HepG2 (cell line): ENCODE results near the gene BEST2. TPM values are rescaled to one million over a fixed set of nuclear protein-coding genes. Genes with fewer than 3 reads are reported as not detected.

ENCODE experiments used
- DR1 ChIP-seq: sonication (generic); formaldehyde crosslinking; IDR thresholded peaks from 2 replicates; pipeline ENCODE4 v1.8.0; 2021; ENCODE audit warnings: mild to moderate bottlenecking, missing genetic modification reagents, inconsistent platforms
- HNRNPLL ChIP-seq: fragments of 200-400 bp; formaldehyde crosslinking; IDR thresholded peaks from 2 replicates; pipeline ENCODE4 v1.6.1; 2017; ENCODE audit warnings: mild to moderate bottlenecking, low read depth, low read length; ENCODE audit not compliant: poor library complexity, severe bottlenecking
- HOXA3 ChIP-seq: sonication (generic); formaldehyde crosslinking; IDR thresholded peaks from 2 replicates; pipeline ENCODE4 v1.5.0; 2020; ENCODE audit warnings: missing genetic modification reagents
- LBX2 ChIP-seq: sonication (generic); formaldehyde crosslinking; IDR thresholded peaks from 2 replicates; pipeline ENCODE4 v1.5.0; 2020; ENCODE audit warnings: missing genetic modification reagents, mild to moderate bottlenecking, borderline replicate concordance
- STAG1 ChIP-seq: sonication (generic); formaldehyde crosslinking; IDR thresholded peaks from 2 replicates; pipeline ENCODE4 v1.4.0; 2020; ENCODE audit warnings: missing genetic modification reagents
- YEATS2 ChIP-seq: sonication (generic); formaldehyde crosslinking; IDR thresholded peaks from 2 replicates; pipeline ENCODE4 v1.4.0; 2020; ENCODE audit warnings: missing genetic modification reagents, borderline replicate concordance
- ZBTB49 ChIP-seq: sonication (generic); formaldehyde crosslinking; IDR thresholded peaks from 2 replicates; pipeline ENCODE4 v1.4.0; 2020; ENCODE audit warnings: missing genetic modification reagents, borderline replicate concordance
- ZBTB7A ChIP-seq: sonication (generic); formaldehyde crosslinking; IDR thresholded peaks from 2 replicates; pipeline ENCODE4 v1.8.0; 2022; ENCODE audit warnings: mild to moderate bottlenecking, missing genetic modification reagents
- ZNF136 ChIP-seq: sonication (generic); formaldehyde crosslinking; IDR thresholded peaks from 2 replicates; pipeline ENCODE4 v1.8.1; 2022; ENCODE audit warnings: low read depth, mild to moderate bottlenecking, moderate library complexity, missing genetic modification reagents
- ZNF616 ChIP-seq: sonication (generic); formaldehyde crosslinking; IDR thresholded peaks from 2 replicates; pipeline ENCODE4 v1.5.0; 2020; ENCODE audit warnings: low read depth, mild to moderate bottlenecking, missing genetic modification reagents
- ZNF720 ChIP-seq: sonication (generic); formaldehyde crosslinking; IDR thresholded peaks from 2 replicates; pipeline ENCODE4 v1.4.0; 2020; ENCODE audit warnings: missing genetic modification reagents
- ZNF839 ChIP-seq: sonication (generic); formaldehyde crosslinking; IDR thresholded peaks from 2 replicates; pipeline ENCODE4 v1.4.0; 2020; ENCODE audit warnings: missing genetic modification reagents, mild to moderate bottlenecking, borderline replicate concordance
- ZNF841 ChIP-seq: sonication (generic); formaldehyde crosslinking; IDR thresholded peaks from 2 replicates; pipeline ENCODE4 v1.8.1; 2023; ENCODE audit warnings: missing genetic modification reagents, borderline replicate concordance
- polyA plus RNA-seq, 8 experiments: library from polyadenylated mRNA; depleted of rRNA in 3 of 8; stranded (reverse) in 7 of 8; unstranded in 1 of 8; fragments of >200 nt; fragmentation: Illumina TruSeq in 4 of 8; extraction: Trizol in 4 of 8; gene quantifications; 2 replicates each; pipeline versions ENCODE4 v1.2.1 to v1.2.3, GENCODE V29; 2011 to 2016; ENCODE audit warnings: low read depth in 4 of 8, missing spikeins in 1 of 8, mixed read lengths in 1 of 8; ENCODE audit not compliant: insufficient read depth in 1 of 8
- total RNA-seq, 5 experiments: library from RNA; depleted of rRNA; stranded (reverse); fragments of >200 nt; fragmentation: Illumina TruSeq; extraction: Trizol; gene quantifications; 2 replicates each; pipeline ENCODE4 v1.2.3, GENCODE V29; 2016; ENCODE audit warnings: low read depth in 1 of 5
- TF ChIP-seq, protein P1 (sequence below): sonication (generic); IDR thresholded peaks from 2 replicates; pipeline ENCODE4 v1.6.1; 2016; ENCODE audit warnings: low read depth, borderline replicate concordance
- TF ChIP-seq, protein P2 (sequence below): sonication (generic); formaldehyde crosslinking; IDR thresholded peaks from 2 replicates; pipeline ENCODE4 v1.4.0; 2020; ENCODE audit warnings: missing genetic modification reagents
- TF ChIP-seq, protein P3 (sequence below): sonication (generic); formaldehyde crosslinking; IDR thresholded peaks from 2 replicates; pipeline ENCODE4 v1.9.0; 2021; ENCODE audit warnings: missing genetic modification reagents, mild to moderate bottlenecking, borderline replicate concordance
- TF ChIP-seq, protein P4 (sequence below): sonication (generic); formaldehyde crosslinking; IDR thresholded peaks from 2 replicates; pipeline ENCODE4 v1.9.0; 2021; ENCODE audit warnings: missing genetic modification reagents, borderline replicate concordance

Gene BEST2
- total and polyA plus RNA-seq, 2 of the 13 experiments (the other 11 are each of a cell fraction or from before 2014, with no cell fraction given) = not detected

DNA sequence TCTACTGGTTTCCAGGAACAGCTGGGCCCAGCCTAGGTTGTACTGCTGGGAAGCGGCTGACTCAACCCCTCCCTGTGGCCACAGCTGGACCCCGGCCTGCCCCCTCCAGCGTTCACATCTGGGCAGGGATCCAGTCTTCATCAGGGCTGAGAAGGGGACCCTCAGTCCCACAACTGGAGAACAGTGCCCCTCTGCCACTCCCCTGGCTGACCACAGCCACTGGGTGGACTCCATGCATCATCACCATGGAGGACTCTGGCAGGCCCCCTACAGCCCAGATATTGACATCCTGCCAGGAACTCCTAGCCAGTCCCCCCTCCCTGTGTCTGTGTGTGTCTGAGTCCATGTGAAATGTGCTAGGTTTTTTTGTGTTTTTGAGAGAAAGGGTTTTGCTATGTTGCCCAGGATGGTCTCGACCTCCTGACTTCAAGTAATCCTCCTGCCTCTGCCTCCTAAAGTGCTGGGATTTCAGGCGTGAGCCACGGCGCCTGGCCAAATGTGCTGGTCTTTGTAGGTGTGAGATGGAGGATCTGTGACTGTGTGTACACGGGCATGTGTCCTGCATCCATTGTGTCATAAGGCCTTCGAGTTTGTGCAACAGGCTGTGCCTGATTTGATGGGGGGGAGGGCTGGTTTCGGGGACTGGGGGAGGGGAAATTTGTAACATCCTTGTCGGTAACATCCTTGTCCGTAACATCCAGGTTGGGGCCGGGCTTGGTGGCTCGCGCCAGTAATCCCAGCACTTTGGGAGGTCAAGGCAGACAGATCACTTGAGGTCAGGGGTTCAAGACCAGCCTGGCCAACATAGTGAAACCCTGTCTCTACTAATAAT, 27.8 kb downstream of the BEST2 start (continued):
- TF ChIP-seq STAG1 (CRISPR knock-in tag) = no peak
- TF ChIP-seq LBX2 (CRISPR knock-in tag) = no peak
- TF ChIP-seq YEATS2 = no peak
- TF ChIP-seq, protein P1, sequence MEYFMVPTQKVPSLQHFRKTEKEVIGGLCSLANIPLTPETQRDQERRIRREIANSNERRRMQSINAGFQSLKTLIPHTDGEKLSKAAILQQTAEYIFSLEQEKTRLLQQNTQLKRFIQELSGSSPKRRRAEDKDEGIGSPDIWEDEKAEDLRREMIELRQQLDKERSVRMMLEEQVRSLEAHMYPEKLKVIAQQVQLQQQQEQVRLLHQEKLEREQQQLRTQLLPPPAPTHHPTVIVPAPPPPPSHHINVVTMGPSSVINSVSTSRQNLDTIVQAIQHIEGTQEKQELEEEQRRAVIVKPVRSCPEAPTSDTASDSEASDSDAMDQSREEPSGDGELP = peak; percentile 73; the same call in 1 of the 2 replicates
- no peak for TF ChIP-seq ZNF720 (CRISPR knock-in tag)
- TF ChIP-seq, protein P2, sequence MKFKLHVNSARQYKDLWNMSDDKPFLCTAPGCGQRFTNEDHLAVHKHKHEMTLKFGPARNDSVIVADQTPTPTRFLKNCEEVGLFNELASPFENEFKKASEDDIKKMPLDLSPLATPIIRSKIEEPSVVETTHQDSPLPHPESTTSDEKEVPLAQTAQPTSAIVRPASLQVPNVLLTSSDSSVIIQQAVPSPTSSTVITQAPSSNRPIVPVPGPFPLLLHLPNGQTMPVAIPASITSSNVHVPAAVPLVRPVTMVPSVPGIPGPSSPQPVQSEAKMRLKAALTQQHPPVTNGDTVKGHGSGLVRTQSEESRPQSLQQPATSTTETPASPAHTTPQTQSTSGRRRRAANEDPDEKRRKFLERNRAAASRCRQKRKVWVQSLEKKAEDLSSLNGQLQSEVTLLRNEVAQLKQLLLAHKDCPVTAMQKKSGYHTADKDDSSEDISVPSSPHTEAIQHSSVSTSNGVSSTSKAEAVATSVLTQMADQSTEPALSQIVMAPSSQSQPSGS (CRISPR knock-in tag) = no peak
- no peak for TF ChIP-seq DR1
- TF ChIP-seq ZBTB49 = no peak
- TF ChIP-seq ZNF136 = no peak
- TF ChIP-seq, protein P3, sequence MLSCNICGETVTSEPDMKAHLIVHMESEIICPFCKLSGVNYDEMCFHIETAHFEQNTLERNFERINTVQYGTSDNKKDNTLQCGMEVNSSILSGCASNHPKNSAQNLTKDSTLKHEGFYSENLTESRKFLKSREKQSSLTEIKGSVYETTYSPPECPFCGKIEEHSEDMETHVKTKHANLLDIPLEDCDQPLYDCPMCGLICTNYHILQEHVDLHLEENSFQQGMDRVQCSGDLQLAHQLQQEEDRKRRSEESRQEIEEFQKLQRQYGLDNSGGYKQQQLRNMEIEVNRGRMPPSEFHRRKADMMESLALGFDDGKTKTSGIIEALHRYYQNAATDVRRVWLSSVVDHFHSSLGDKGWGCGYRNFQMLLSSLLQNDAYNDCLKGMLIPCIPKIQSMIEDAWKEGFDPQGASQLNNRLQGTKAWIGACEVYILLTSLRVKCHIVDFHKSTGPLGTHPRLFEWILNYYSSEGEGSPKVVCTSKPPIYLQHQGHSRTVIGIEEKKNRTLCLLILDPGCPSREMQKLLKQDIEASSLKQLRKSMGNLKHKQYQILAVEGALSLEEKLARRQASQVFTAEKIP = no peak
- no peak for TF ChIP-seq ZBTB7A (CRISPR knock-in tag)
- no peak for TF ChIP-seq HNRNPLL
- no peak for TF ChIP-seq HOXA3
- no peak for TF ChIP-seq ZNF839 (CRISPR knock-in tag)
- no peak for TF ChIP-seq ZNF616 (CRISPR knock-in tag)
- TF ChIP-seq, protein P4, sequence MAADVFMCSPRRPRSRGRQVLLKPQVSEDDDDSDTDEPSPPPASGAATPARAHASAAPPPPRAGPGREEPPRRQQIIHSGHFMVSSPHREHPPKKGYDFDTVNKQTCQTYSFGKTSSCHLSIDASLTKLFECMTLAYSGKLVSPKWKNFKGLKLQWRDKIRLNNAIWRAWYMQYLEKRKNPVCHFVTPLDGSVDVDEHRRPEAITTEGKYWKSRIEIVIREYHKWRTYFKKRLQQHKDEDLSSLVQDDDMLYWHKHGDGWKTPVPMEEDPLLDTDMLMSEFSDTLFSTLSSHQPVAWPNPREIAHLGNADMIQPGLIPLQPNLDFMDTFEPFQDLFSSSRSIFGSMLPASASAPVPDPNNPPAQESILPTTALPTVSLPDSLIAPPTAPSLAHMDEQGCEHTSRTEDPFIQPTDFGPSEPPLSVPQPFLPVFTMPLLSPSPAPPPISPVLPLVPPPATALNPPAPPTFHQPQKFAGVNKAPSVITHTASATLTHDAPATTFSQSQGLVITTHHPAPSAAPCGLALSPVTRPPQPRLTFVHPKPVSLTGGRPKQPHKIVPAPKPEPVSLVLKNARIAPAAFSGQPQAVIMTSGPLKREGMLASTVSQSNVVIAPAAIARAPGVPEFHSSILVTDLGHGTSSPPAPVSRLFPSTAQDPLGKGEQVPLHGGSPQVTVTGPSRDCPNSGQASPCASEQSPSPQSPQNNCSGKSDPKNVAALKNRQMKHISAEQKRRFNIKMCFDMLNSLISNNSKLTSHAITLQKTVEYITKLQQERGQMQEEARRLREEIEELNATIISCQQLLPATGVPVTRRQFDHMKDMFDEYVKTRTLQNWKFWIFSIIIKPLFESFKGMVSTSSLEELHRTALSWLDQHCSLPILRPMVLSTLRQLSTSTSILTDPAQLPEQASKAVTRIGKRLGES (CRISPR knock-in tag) = no peak
- no peak for TF ChIP-seq ZNF841 (CRISPR knock-in tag)
